RCC 7860 (cell line): ENCODE results near the gene TUBGCP6.

ENCODE experiments used
- DNase-seq: peaks from one replicate; pipeline ENCODE4 v3.0.0-alpha.2; 2015; ENCODE audit warnings: low spot score
- FAIRE-seq: peaks from 2 replicates; lab custom pipeline; 2012; peaks lifted over from hg19 to GRCh38; lab: Jason Lieb, UNC

Gene TUBGCP6

GRCh38 chr22:50198624-50199017 lies 46.2 kb downstream of the TUBGCP6 start:
- DNase-seq = no peak
- no peak for FAIRE-seq

- no peak for FAIRE-seq
- DNase-seq = no peak
Observed at GRCh38 chr22:50197856-50198623, 46.8 kb downstream of the TUBGCP6 start.

GRCh38 chr22:50197000-50197800 lies 47.6 kb downstream of the TUBGCP6 start:
- DNase-seq (no peak), FAIRE-seq (no peak)

GRCh38 chr22:50196256-50196655 lies 48.6 kb downstream of the TUBGCP6 start:
- FAIRE-seq (no peak), DNase-seq (no peak)

- FAIRE-seq = no peak
- no peak for DNase-seq
Observed at GRCh38 chr22:50194037-50194805, 50.6 kb downstream of the TUBGCP6 start.

GRCh38 chr22:50193621-50194020 lies 51.2 kb downstream of the TUBGCP6 start:
- FAIRE-seq = no peak
- no peak for DNase-seq

GRCh38 chr22:50192436-50193204 lies 52.2 kb downstream of the TUBGCP6 start:
- FAIRE-seq = no peak
- DNase-seq = no peak

GRCh38 chr22:50190941-50191741 lies 53.7 kb downstream of the TUBGCP6 start:
- peak; percentile 4 for DNase-seq
- FAIRE-seq = no peak

- no peak for FAIRE-seq
- peak; percentile 75 for DNase-seq
Observed at GRCh38 chr22:50190182-50190940, 54.5 kb downstream of the TUBGCP6 start.

- FAIRE-seq = no peak
Observed at GRCh38 chr22:50189849-50190181, 55.0 kb downstream of the TUBGCP6 start.

GRCh38 chr22:50189184-50189848 lies 55.5 kb downstream of the TUBGCP6 start:
- no peak for DNase-seq
- no peak for FAIRE-seq

More at GRCh38 chr22:50189849-50190181, 55.0 kb downstream of the TUBGCP6 start:
- no peak for DNase-seq

- DNase-seq = no peak
- FAIRE-seq = no peak
Observed at GRCh38 chr22:50188356-50188755, 56.5 kb downstream of the TUBGCP6 start.

GRCh38 chr22:50186761-50187523 lies 57.9 kb downstream of the TUBGCP6 start:
- DNase-seq (no peak), FAIRE-seq (no peak)

- DNase-seq = no peak
- no peak for FAIRE-seq
Observed at GRCh38 chr22:50186181-50186714, 58.6 kb downstream of the TUBGCP6 start.

GRCh38 chr22:50185375-50186087 lies 59.3 kb downstream of the TUBGCP6 start, which contains the start of gene TRABD:
Gene TRABD, plus strand, starts transcription at chr22:50185913. Its CDS starts 7,148 bp downstream, at chr22:50193061.
- FAIRE-seq = no peak
- peak; percentile 76 for DNase-seq

- no peak for FAIRE-seq
- no peak for DNase-seq
Observed at GRCh38 chr22:50184902-50185374, 59.9 kb downstream of the TUBGCP6 start.
